Endothelial cell of umbilical vein (primary cell): ENCODE measurements around the gene CLDN6. TPM values are rescaled to one million over a fixed set of nuclear protein-coding genes. Genes with fewer than 3 reads are reported as not detected.

Experiments used
- BruUV-seq: library from RNA; stranded (reverse); fragments of 400-500 nt; replicated peaks from 2 replicates; lab custom pipeline; 2021; lab: Mats Ljungman, UMichigan
- CTCF ChIA-PET: fragments of 300-600, 350-600 bp; sonication (Branson Sonifier 250); formaldehyde crosslinking; loops from one replicate; lab custom pipeline; 2021; ENCODE audit warnings: antibody characterized with exemption, inconsistent platforms; lab: Charles Lee
- POLR2A ChIA-PET: fragments of 300-600, 350-600 bp; sonication (Branson Sonifier 250); formaldehyde crosslinking; loops from one replicate; lab custom pipeline; 2021; ENCODE audit warnings: antibody characterized with exemption, inconsistent platforms; lab: Charles Lee
- DNase-seq: peaks from one replicate; pipeline ENCODE4 v3.0.0-alpha.2; 2011; ENCODE audit warnings: low read depth, low spot score
- FAIRE-seq: peaks from 2 replicates; lab custom pipeline; 2011; peaks lifted over from hg19 to GRCh38; lab: Jason Lieb, UNC
- H2AFZ ChIP-seq: 2 replicates; pipeline ENCODE4 v1.6.0; 2012; ENCODE audit warnings: low read depth, low read length, control low read depth, inconsistent platforms
- H3K27ac ChIP-seq: 2 replicates; pipeline ENCODE4 v1.5.1; 2011; ENCODE audit warnings: low read depth, mild to moderate bottlenecking, control low read depth, low read length, moderate library complexity; ENCODE audit not compliant: insufficient read depth
- H3K27me3 ChIP-seq, 2 experiments: 2 replicates each; pipeline versions ENCODE4 v1.6.0 to v1.6.1; 2011; ENCODE audit warnings: low read length in 2 of 2, mixed read lengths in 1 of 2; ENCODE audit not compliant: control insufficient read depth in 2 of 2, insufficient read depth in 2 of 2
- H3K36me3 ChIP-seq, 2 experiments: 2 replicates in 1 of 2; 3 replicates in 1 of 2; pipeline ENCODE4 v1.5.1; 2011; ENCODE audit warnings: low read length in 2 of 2, mild to moderate bottlenecking in 1 of 2, moderate library complexity in 1 of 2; ENCODE audit not compliant: control insufficient read depth in 2 of 2, insufficient read depth in 2 of 2; ENCODE audit errors: extremely low read depth in 1 of 2
- H3K4me1 ChIP-seq: 3 replicates; pipeline ENCODE4 v1.5.1; 2011; ENCODE audit warnings: mild to moderate bottlenecking, low read length; ENCODE audit not compliant: control insufficient read depth, insufficient read depth; ENCODE audit errors: extremely low read depth
- H3K4me2 ChIP-seq: 2 replicates; pipeline ENCODE4 v1.6.1; 2011; ENCODE audit warnings: low read length, control low read depth, mixed read lengths; ENCODE audit not compliant: insufficient read depth
- H3K4me3 ChIP-seq, 3 experiments: fragments of 200-600 bp in 1 of 3; sonication (generic), shearing (Covaris generic) in 1 of 3; replicated peaks in 1 of 3; 2 replicates each; pipeline ENCODE4 v1.5.1; 2011 to 2016; ENCODE audit warnings: control low read depth in 3 of 3, low read length in 3 of 3, mild to moderate bottlenecking in 2 of 3, inconsistent platforms in 1 of 3, low read depth in 1 of 3, moderate library complexity in 1 of 3; ENCODE audit not compliant: insufficient read depth in 1 of 3
- H3K79me2 ChIP-seq: 2 replicates; pipeline ENCODE4 v1.6.0; 2012; ENCODE audit warnings: low read length, inconsistent platforms; ENCODE audit not compliant: control insufficient read depth, insufficient read depth
- H3K9ac ChIP-seq: replicated peaks from 2 replicates; pipeline ENCODE3; 2011; ENCODE audit warnings: low read length, control low read depth; ENCODE audit not compliant: insufficient read depth; ENCODE audit errors: extremely low read depth
- H3K9me1 ChIP-seq: replicated peaks from 3 replicates; pipeline ENCODE4 v1.6.0; 2011; ENCODE audit warnings: mild to moderate bottlenecking, low read length; ENCODE audit not compliant: control insufficient read depth, insufficient read depth; ENCODE audit errors: extremely low read depth
- H3K9me3 ChIP-seq: replicated peaks from 2 replicates; pipeline ENCODE4 v1.5.1; 2012; ENCODE audit warnings: low read length, inconsistent platforms; ENCODE audit not compliant: control insufficient read depth, insufficient read depth
- H4K20me1 ChIP-seq: replicated peaks from 2 replicates; pipeline ENCODE3; 2011; ENCODE audit warnings: mild to moderate bottlenecking, low read length; ENCODE audit not compliant: control insufficient read depth, insufficient read depth; ENCODE audit errors: extremely low read depth
- FOS ChIP-seq: IDR thresholded peaks from 2 replicates; pipeline ENCODE4 v1.6.1; 2011; ENCODE audit warnings: mild to moderate bottlenecking, low read length, moderate library complexity, borderline replicate concordance; ENCODE audit not compliant: insufficient read depth
- GATA2 ChIP-seq: IDR thresholded peaks from 2 replicates; pipeline ENCODE4 v1.7.0; 2011; ENCODE audit warnings: low read depth, mild to moderate bottlenecking, moderate library complexity, mixed read lengths, low read length; ENCODE audit not compliant: insufficient read length, insufficient read depth
- POLR2A ChIP-seq: IDR thresholded peaks from 2 replicates; pipeline ENCODE4 v1.6.1; 2012; ENCODE audit warnings: low read depth, mild to moderate bottlenecking, control low read depth, low read length
- POLR2AphosphoS5 ChIP-seq: IDR thresholded peaks from 2 replicates; pipeline ENCODE4 v1.6.1; 2012; ENCODE audit warnings: low read depth, mild to moderate bottlenecking, control low read depth, low read length, moderate library complexity; ENCODE audit not compliant: insufficient read depth
- dilution Hi-C: fragments of 300-500 bp; cut with MboI; formaldehyde crosslinking; loops from one replicate; pipeline ENCODE4 v1.15.0; 2019; ENCODE audit warnings: low sequenced_read_pairs; ENCODE audit not compliant: extremely low pct_ligation_motif_present
- intact Hi-C: fragments of 100-400 bp; cut with micrococcal nuclease; formaldehyde crosslinking; loops from one replicate; pipeline ENCODE4 v1.10.0; 2022
- polyA plus RNA-seq, 4 experiments: library from polyadenylated mRNA; depleted of rRNA in 3 of 4; stranded (reverse) in 3 of 4; unstranded in 1 of 4; fragments of >200 nt; gene quantifications; 2 replicates each; pipeline versions ENCODE4 v1.2.1 to v1.2.3, GENCODE V29; 2011 to 2012; ENCODE audit warnings: missing spikeins in 1 of 4
- total RNA-seq: library from RNA; stranded (reverse); gene quantifications from 2 replicates; pipeline ENCODE4 v1.2.3, GENCODE V29; 2021

CLDN6 gene
- total and polyA plus RNA-seq, 2 donors (not counting 3 experiments of a cell fraction or from before 2014, with no cell fraction given): 0.28 TPM; not detected in 1

DNA sequence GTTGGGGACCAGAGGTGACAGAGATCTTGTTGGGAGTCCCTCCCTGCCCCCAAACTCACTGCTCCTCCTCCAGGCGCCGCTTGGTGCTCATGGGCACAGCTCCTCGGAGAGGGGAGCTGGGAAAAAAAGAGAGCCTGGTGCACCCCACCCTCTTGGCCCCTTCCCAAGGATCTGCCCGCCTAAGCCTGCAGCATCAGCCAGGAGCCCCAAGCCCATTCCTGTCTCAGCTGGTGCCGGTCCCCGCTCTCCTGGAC is 5.4 kb upstream of the CLDN6 start:
- intact Hi-C loops: no loop called here
- peaks cover 2% of the 10 kb centered on the region for H3K79me2 ChIP-seq
- H3K9me1 ChIP-seq: no peaks in the 10 kb centered on the region
- ChIA-PET POLR2A (no interaction called here), CTCF (interaction anchor here (1.4 to 6.1 kb wide), 3 partner anchors 7 to 79 kb away, joined by 4 to 52 read pairs (median 9); no protein-coding TSS in a partner anchor)
- dilution Hi-C loops: no loop called here
- peaks cover 0 to 9% of the 10 kb centered on the region in 2 experiments for H3K36me3 ChIP-seq
- no peaks in the 10 kb centered on the region for H3K9me3 ChIP-seq
- no peak overlapping the region for H2AFZ ChIP-seq
- no peaks in the 10 kb centered on the region for H3K27me3 ChIP-seq
- no peak for DNase-seq
- peak overlapping the region; percentile 47 for H3K9ac ChIP-seq
- no peak for TF ChIP-seq GATA2
- TF ChIP-seq POLR2A: peak; percentile 54
- peak overlapping the region; percentile 83 for H3K4me2 ChIP-seq
- peak overlapping the region in 2 of 3 experiments; percentile 1 to 61 for H3K4me3 ChIP-seq
- H3K27ac ChIP-seq: peak overlapping the region; percentile 98
- no peak for FAIRE-seq
- peaks cover 18% of the 10 kb centered on the region for H3K4me1 ChIP-seq
- no peaks in the 10 kb centered on the region for H4K20me1 ChIP-seq
- BruUV-seq: no TSS peak

DNA sequence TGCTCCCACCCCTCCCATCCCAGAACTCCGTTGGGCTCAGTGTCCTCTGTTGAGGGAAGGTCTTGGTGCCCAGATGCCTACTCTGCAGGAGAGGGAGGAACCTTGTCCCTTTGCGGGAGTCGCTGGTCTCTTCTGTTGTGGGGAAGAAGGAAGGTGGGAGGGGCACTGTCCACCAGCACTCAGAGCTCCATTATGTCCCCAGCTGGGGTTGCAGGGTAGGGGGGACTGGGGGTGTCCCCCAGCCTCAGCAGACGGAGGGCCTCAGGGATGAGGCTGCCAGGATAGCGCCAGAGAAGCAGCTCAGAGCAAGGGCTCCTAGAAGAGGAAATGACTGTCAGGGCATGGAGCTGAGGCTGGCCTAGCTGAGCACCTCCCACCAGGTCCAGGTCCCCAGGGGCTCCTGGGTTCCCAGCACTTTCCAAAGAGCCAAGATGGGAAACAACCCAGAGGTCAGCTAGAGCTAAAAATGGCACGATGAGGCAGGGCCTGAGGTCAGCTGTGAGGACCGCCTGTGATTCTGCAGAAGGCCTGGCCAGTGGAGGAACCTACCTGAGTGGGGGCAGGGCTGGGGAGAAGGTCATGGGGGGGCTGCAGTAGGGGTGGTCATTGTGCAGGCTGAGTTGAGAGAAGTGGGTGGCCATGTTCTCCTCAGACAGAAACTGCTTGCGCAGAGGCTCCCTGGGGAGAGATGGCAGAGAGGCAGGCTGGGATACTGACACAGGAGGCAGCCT is 4.9 kb upstream of the CLDN6 start:
- H2AFZ ChIP-seq: no peak overlapping the region
- POLR2A ChIA-PET: no interaction called here
- no peaks in the 10 kb centered on the region for H4K20me1 ChIP-seq
- peak overlapping the region; percentile 83 for H3K4me2 ChIP-seq
- H3K9me1 ChIP-seq: no peaks in the 10 kb centered on the region
- H3K9ac ChIP-seq: peak overlapping the region; percentile 90
- FAIRE-seq (peak; percentile 78), DNase-seq (peak; percentile 16)
- CTCF ChIA-PET: interaction anchor here (1.4 to 6.1 kb wide), 5 partner anchors 8 to 107 kb away, joined by 4 to 52 read pairs (median 9); no protein-coding TSS in a partner anchor
- H3K27me3 ChIP-seq: no peaks in the 10 kb centered on the region
- H3K4me3 ChIP-seq: peak overlapping the region in 2 of 3 experiments; percentile 53 to 61
- intact Hi-C loops (no loop called here), dilution Hi-C loops (no loop called here)
- peaks cover 0 to 9% of the 10 kb centered on the region in 2 experiments for H3K36me3 ChIP-seq
- peak overlapping the region; percentile 98 for H3K27ac ChIP-seq
- BruUV-seq: no TSS peak
- TF ChIP-seq FOS (no peak), POLR2AphosphoS5 (peak; percentile 43), POLR2A (peak; percentile 87)
- peaks cover 2% of the 10 kb centered on the region for H3K79me2 ChIP-seq
- H3K9me3 ChIP-seq: no peaks in the 10 kb centered on the region
- peaks cover 18% of the 10 kb centered on the region for H3K4me1 ChIP-seq
